ENCODE measurements around the gene KHDRBS1.
A peak's percentile ranks its signal among the peaks of the same experiment; 100 is the strongest.
"Not testable (repeated sequence)": the region's sequence is repeated elsewhere in the genome, so short reads cannot be mapped to it uniquely, and the experiment has no call there.

KHDRBS1 gene

GRCh38 chr1:32073299-32074229 lies 59.9 kb downstream of the KHDRBS1 start:
- ATAC-seq (ENCODE audit: low read depth) (peak; percentile 10; the same call in 2 of the 3 replicates), DNase-seq (ENCODE audit: low spot score) (no peak)
- Histone ChIP-seq H3K4me3 (ENCODE audit: severe bottlenecking) (peak overlapping the region; percentile 56), H3K9me3 (ENCODE audit: severe bottlenecking) (no peaks in the 10 kb centered on the region), H3K27me3 (ENCODE audit: insufficient read depth, poor library complexity, severe bottlenecking) (no peaks in the 10 kb centered on the region), H3K27ac (ENCODE audit: poor library complexity, severe bottlenecking) (peak overlapping the region; percentile 79), H3K4me1 (ENCODE audit: insufficient read depth, poor library complexity, severe bottlenecking) (peaks cover 8% of the 10 kb centered on the region), H3K36me3 (ENCODE audit: low read depth) (peaks cover 29% of the 10 kb centered on the region)
- TF ChIP-seq CTCF (IDR thresholded peaks at IDR 0.05; ENCODE audit: poor library complexity, severe bottlenecking): peak; percentile 12

GRCh38 chr1:32074841-32075240 lies 61.2 kb downstream of the KHDRBS1 start:
- DNase-seq (ENCODE audit: low spot score) (no peak), ATAC-seq (ENCODE audit: low read depth) (no peak)
- no peak for TF ChIP-seq CTCF (IDR thresholded peaks at IDR 0.05; ENCODE audit: poor library complexity, severe bottlenecking)
- H3K4me3 ChIP-seq (ENCODE audit: severe bottlenecking): no peak overlapping the region
- peaks cover 32% of the 10 kb centered on the region for H3K36me3 ChIP-seq (ENCODE audit: low read depth)
- no peaks in the 10 kb centered on the region for H3K27me3 ChIP-seq (ENCODE audit: insufficient read depth, poor library complexity, severe bottlenecking)
- H3K4me1 ChIP-seq (ENCODE audit: insufficient read depth, poor library complexity, severe bottlenecking): peaks cover 8% of the 10 kb centered on the region
- H3K9me3 ChIP-seq (ENCODE audit: severe bottlenecking): no peaks in the 10 kb centered on the region
- no peak overlapping the region for H3K27ac ChIP-seq (ENCODE audit: poor library complexity, severe bottlenecking)

GRCh38 chr1:32077451-32077850 lies 63.8 kb downstream of the KHDRBS1 start:
- no peaks in the 10 kb centered on the region for H3K4me1 ChIP-seq (ENCODE audit: insufficient read depth, poor library complexity, severe bottlenecking)
- H3K27me3 ChIP-seq (ENCODE audit: insufficient read depth, poor library complexity, severe bottlenecking): no peaks in the 10 kb centered on the region
- DNase-seq (ENCODE audit: low spot score) (no peak), ATAC-seq (ENCODE audit: low read depth) (no peak)
- no peak overlapping the region for H3K27ac ChIP-seq (ENCODE audit: poor library complexity, severe bottlenecking)
- no peaks in the 10 kb centered on the region for H3K9me3 ChIP-seq (ENCODE audit: severe bottlenecking)
- H3K36me3 ChIP-seq (ENCODE audit: low read depth): peaks cover 51% of the 10 kb centered on the region
- no peak overlapping the region for H3K4me3 ChIP-seq (ENCODE audit: severe bottlenecking)
- no peak for TF ChIP-seq CTCF (IDR thresholded peaks at IDR 0.05; ENCODE audit: poor library complexity, severe bottlenecking)

- Histone ChIP-seq H3K27me3 (ENCODE audit: insufficient read depth, poor library complexity, severe bottlenecking) (no peaks in the 10 kb centered on the region), H3K4me3 (ENCODE audit: severe bottlenecking) (no peak overlapping the region), H3K27ac (ENCODE audit: poor library complexity, severe bottlenecking) (no peak overlapping the region), H3K36me3 (ENCODE audit: low read depth) (peaks cover 64% of the 10 kb centered on the region), H3K9me3 (ENCODE audit: severe bottlenecking) (no peaks in the 10 kb centered on the region), H3K4me1 (ENCODE audit: insufficient read depth, poor library complexity, severe bottlenecking) (no peaks in the 10 kb centered on the region)
- ATAC-seq (ENCODE audit: low read depth) (no peak), DNase-seq (ENCODE audit: low spot score) (no peak)
- no peak for TF ChIP-seq CTCF (IDR thresholded peaks at IDR 0.05; ENCODE audit: poor library complexity, severe bottlenecking)
These were observed 68.4 kb downstream of the KHDRBS1 start for GRCh38 chr1:32082022-32082421.

- H3K4me3 ChIP-seq (ENCODE audit: severe bottlenecking); H3K9me3 ChIP-seq (ENCODE audit: severe bottlenecking); DNase-seq (ENCODE audit: low spot score); H3K27ac ChIP-seq (ENCODE audit: poor library complexity, severe bottlenecking); H3K27me3 ChIP-seq (ENCODE audit: insufficient read depth, poor library complexity, severe bottlenecking); H3K4me1 ChIP-seq (ENCODE audit: insufficient read depth, poor library complexity, severe bottlenecking); ATAC-seq (ENCODE audit: low read depth): not testable (repeated sequence)
- H3K36me3 ChIP-seq (ENCODE audit: low read depth): peaks cover 47% of the 10 kb centered on the region
These were observed 72.7 kb downstream of the KHDRBS1 start for GRCh38 chr1:32086381-32086780.
